Loucy (cell line): Measurements from ENCODE around the gene MAML3.

Experiments
- EZH2phosphoT487 ChIP-seq: fragments of 200-600 bp; IDR thresholded peaks from 2 replicates; pipeline ENCODE4 v1.6.1; 2018; ENCODE audit warnings: antibody characterized with exemption, mild to moderate bottlenecking, moderate library complexity, borderline replicate concordance
- TF ChIP-seq, protein P1 (sequence below): fragments of 200-600 bp; sonication (generic); conservative IDR thresholded peaks from 2 replicates; pipeline ENCODE4 v1.5.1; 2014; ENCODE audit warnings: mild to moderate bottlenecking, antibody characterized with exemption, low read length

DNA sequence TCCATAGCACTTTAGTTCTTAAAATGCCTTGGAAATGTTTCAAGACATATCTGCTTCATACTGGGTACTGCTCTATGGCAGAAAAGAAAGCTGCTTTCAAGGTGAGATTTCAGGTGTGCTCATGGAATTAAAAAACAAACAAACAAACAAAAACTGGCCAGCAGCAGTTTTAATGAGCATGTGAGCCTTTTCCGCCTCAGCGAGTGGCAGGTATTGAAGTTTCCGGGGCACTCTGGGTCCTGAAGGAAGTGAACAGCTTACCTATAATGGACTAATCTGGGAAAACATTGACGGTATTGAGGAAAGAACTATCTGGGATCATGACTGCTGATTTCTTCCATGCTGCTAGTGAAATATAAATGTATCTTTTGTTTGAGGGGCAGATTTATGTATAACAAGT is 194.6 kb downstream of the MAML3 start:
- TF ChIP-seq, protein P1, sequence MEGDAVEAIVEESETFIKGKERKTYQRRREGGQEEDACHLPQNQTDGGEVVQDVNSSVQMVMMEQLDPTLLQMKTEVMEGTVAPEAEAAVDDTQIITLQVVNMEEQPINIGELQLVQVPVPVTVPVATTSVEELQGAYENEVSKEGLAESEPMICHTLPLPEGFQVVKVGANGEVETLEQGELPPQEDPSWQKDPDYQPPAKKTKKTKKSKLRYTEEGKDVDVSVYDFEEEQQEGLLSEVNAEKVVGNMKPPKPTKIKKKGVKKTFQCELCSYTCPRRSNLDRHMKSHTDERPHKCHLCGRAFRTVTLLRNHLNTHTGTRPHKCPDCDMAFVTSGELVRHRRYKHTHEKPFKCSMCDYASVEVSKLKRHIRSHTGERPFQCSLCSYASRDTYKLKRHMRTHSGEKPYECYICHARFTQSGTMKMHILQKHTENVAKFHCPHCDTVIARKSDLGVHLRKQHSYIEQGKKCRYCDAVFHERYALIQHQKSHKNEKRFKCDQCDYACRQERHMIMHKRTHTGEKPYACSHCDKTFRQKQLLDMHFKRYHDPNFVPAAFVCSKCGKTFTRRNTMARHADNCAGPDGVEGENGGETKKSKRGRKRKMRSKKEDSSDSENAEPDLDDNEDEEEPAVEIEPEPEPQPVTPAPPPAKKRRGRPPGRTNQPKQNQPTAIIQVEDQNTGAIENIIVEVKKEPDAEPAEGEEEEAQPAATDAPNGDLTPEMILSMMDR, result no peak
- no peak for TF ChIP-seq EZH2phosphoT487
